GM12801 (cell line): ENCODE measurements around the gene OLA1.

Source experiments
- CTCF ChIP-seq: IDR thresholded peaks from one replicate; pipeline ENCODE4 v1.5.1; 2011; ENCODE audit warnings: control low read depth; ENCODE audit not compliant: insufficient read length; ENCODE audit errors: extremely low read depth

Gene OLA1

GRCh38 chr2:174192664-174193063, 55.7 kb downstream of the OLA1 start:
- no peak for TF ChIP-seq CTCF

- no peak for TF ChIP-seq CTCF
Measured at GRCh38 chr2:174191342-174192074, 56.8 kb downstream of the OLA1 start.

GRCh38 chr2:174184915-174185314, 63.4 kb downstream of the OLA1 start:
- no peak for TF ChIP-seq CTCF

GRCh38 chr2:174184504-174184903, 63.8 kb downstream of the OLA1 start:
- TF ChIP-seq CTCF = no peak

GRCh38 chr2:174183076-174183475, 65.3 kb downstream of the OLA1 start:
- no peak for TF ChIP-seq CTCF

GRCh38 chr2:174181368-174181767, 67.0 kb downstream of the OLA1 start:
- no peak for TF ChIP-seq CTCF

- no peak for TF ChIP-seq CTCF
Measured at GRCh38 chr2:174180726-174181236, 67.6 kb downstream of the OLA1 start.
